Measurements from ENCODE around the gene NET1.

The NET1 gene

GRCh38 chr10:5482016-5482415, 69.7 kb downstream of the NET1 start:
- Histone ChIP-seq H3K27me3 (ENCODE audit: insufficient read depth, low read length) (peaks cover 8% of the 10 kb centered on the region; the same call in 1 of the 2 replicates), H2AFZ (ENCODE audit: low read length) (no peak overlapping the region), H3F3A (ENCODE audit: insufficient read depth, low read length) (no peaks in the 10 kb centered on the region), H3K9me2 (ENCODE audit: low read depth, low read length) (no peaks in the 10 kb centered on the region), H3K4me1 (ENCODE audit: insufficient read depth, low read length, severe bottlenecking) (no peaks in the 10 kb centered on the region), H3K79me2 (ENCODE audit: insufficient read depth, low read length) (no peaks in the 10 kb centered on the region), H3K9me3 (ENCODE audit: low read length) (no peaks in the 10 kb centered on the region), H3K9ac (ENCODE audit: low read length) (no peak overlapping the region), H3K4me2 (ENCODE audit: low read length) (no peak overlapping the region), H4K20me1 (ENCODE audit: insufficient read depth, low read length) (no peaks in the 10 kb centered on the region), H3K36me3 (ENCODE audit: insufficient read depth, low read length) (no peaks in the 10 kb centered on the region), H3K4me3 (ENCODE audit: low read depth, low read length, poor library complexity, severe bottlenecking) (no peak overlapping the region), H3K27ac (ENCODE audit: low read depth, low read length, poor library complexity, severe bottlenecking) (no peak overlapping the region)
- TF ChIP-seq EZH2 (IDR thresholded peaks at IDR 0.05; ENCODE audit: borderline replicate concordance, low read length) (no peak), CTCF (IDR thresholded peaks at IDR 0.05; ENCODE audit: low read length) (no peak)

DNA sequence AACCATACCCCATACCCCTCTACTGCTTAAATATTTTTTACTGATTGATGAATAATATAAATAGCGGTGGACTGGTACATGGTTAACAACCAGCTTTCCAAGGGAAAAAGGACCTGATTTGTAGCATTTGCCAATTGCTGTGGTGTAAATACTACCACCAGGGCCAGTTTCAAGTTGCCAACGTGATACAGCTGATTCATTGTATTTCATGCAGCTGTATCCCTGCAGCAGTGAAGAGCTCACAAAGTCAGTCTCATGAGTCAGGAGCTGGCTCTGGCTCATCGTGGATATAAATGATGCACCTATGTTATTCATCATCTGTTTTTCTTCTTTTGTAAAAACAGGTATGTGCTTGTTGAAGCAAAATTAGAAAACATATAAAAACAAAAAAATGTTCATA, 71.8 kb downstream of the NET1 start:
- no peak for TF ChIP-seq CTCF (IDR thresholded peaks at IDR 0.05; ENCODE audit: low read length)
- no peak for TF ChIP-seq EZH2 (IDR thresholded peaks at IDR 0.05; ENCODE audit: borderline replicate concordance, low read length)
- Histone ChIP-seq H3K9me2 (ENCODE audit: low read depth, low read length) (no peaks in the 10 kb centered on the region), H3K27me3 (ENCODE audit: insufficient read depth, low read length) (peaks cover 3% of the 10 kb centered on the region; the same call in 1 of the 2 replicates), H3K79me2 (ENCODE audit: insufficient read depth, low read length) (no peaks in the 10 kb centered on the region), H3K4me2 (ENCODE audit: low read length) (no peak overlapping the region), H3K4me1 (ENCODE audit: insufficient read depth, low read length, severe bottlenecking) (no peaks in the 10 kb centered on the region), H3K27ac (ENCODE audit: low read depth, low read length, poor library complexity, severe bottlenecking) (no peak overlapping the region), H3K36me3 (ENCODE audit: insufficient read depth, low read length) (no peaks in the 10 kb centered on the region), H3F3A (ENCODE audit: insufficient read depth, low read length) (no peaks in the 10 kb centered on the region), H3K4me3 (ENCODE audit: low read depth, low read length, poor library complexity, severe bottlenecking) (no peak overlapping the region), H3K9ac (ENCODE audit: low read length) (no peak overlapping the region), H2AFZ (ENCODE audit: low read length) (no peak overlapping the region), H3K9me3 (ENCODE audit: low read length) (no peaks in the 10 kb centered on the region), H4K20me1 (ENCODE audit: insufficient read depth, low read length) (no peaks in the 10 kb centered on the region)

GRCh38 chr10:5485290-5485689, 72.9 kb downstream of the NET1 start:
- Histone ChIP-seq H4K20me1 (ENCODE audit: insufficient read depth, low read length) (no peaks in the 10 kb centered on the region), H3K9me2 (ENCODE audit: low read depth, low read length) (no peaks in the 10 kb centered on the region), H3K4me1 (ENCODE audit: insufficient read depth, low read length, severe bottlenecking) (no peaks in the 10 kb centered on the region), H3K79me2 (ENCODE audit: insufficient read depth, low read length) (no peaks in the 10 kb centered on the region), H3K27ac (ENCODE audit: low read depth, low read length, poor library complexity, severe bottlenecking) (no peak overlapping the region), H3K27me3 (ENCODE audit: insufficient read depth, low read length) (peaks cover 3% of the 10 kb centered on the region; the same call in 1 of the 2 replicates), H3F3A (ENCODE audit: insufficient read depth, low read length) (no peaks in the 10 kb centered on the region), H3K36me3 (ENCODE audit: insufficient read depth, low read length) (no peaks in the 10 kb centered on the region), H3K9me3 (ENCODE audit: low read length) (no peaks in the 10 kb centered on the region), H2AFZ (ENCODE audit: low read length) (no peak overlapping the region), H3K4me3 (ENCODE audit: low read depth, low read length, poor library complexity, severe bottlenecking) (no peak overlapping the region), H3K9ac (ENCODE audit: low read length) (no peak overlapping the region), H3K4me2 (ENCODE audit: low read length) (no peak overlapping the region)
- TF ChIP-seq EZH2 (IDR thresholded peaks at IDR 0.05; ENCODE audit: borderline replicate concordance, low read length) (no peak), CTCF (IDR thresholded peaks at IDR 0.05; ENCODE audit: low read length) (no peak)

All from OCI-LY1 (cell line).